VCaP (cell line): Measurements from ENCODE around the gene PTPN6.

Experiments
- H3K27ac ChIP-seq: fragments of 450-650 bp; 2 replicates; pipeline ENCODE4 v1.5.1; 2017
- TF ChIP-seq, protein P1 (sequence below): fragments of 450-650 bp; conservative IDR thresholded peaks from 2 replicates; pipeline ENCODE4 v1.5.1; 2017; ENCODE audit warnings: mild to moderate bottlenecking, moderate library complexity

The PTPN6 gene

DNA sequence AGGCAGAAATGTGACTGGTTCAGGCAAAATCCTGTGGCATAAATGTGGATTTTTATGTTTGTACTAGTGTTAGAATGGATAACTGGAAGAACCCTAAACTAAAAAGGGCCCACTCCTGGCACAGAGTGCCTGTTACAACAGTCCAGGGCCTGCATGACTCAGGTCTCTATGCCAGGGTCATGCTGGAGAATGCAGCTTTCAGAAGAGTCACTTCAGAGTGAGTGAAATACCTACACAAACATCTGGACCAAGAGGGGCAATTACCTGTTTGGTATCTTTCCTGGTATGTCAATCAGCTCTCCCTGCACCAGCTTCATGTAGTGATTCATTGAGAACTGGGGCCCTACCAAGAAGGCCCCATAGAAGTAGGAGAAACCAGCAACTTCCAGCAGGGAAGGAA lies 29.6 kb downstream of the PTPN6 start:
- H3K27ac ChIP-seq: no peak overlapping the region
- TF ChIP-seq, protein P1, sequence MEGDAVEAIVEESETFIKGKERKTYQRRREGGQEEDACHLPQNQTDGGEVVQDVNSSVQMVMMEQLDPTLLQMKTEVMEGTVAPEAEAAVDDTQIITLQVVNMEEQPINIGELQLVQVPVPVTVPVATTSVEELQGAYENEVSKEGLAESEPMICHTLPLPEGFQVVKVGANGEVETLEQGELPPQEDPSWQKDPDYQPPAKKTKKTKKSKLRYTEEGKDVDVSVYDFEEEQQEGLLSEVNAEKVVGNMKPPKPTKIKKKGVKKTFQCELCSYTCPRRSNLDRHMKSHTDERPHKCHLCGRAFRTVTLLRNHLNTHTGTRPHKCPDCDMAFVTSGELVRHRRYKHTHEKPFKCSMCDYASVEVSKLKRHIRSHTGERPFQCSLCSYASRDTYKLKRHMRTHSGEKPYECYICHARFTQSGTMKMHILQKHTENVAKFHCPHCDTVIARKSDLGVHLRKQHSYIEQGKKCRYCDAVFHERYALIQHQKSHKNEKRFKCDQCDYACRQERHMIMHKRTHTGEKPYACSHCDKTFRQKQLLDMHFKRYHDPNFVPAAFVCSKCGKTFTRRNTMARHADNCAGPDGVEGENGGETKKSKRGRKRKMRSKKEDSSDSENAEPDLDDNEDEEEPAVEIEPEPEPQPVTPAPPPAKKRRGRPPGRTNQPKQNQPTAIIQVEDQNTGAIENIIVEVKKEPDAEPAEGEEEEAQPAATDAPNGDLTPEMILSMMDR: no peak

GRCh38 chr12:6981152-6982052 lies 30.2 kb downstream of the PTPN6 start:
- TF ChIP-seq, protein P1: no peak

DNA sequence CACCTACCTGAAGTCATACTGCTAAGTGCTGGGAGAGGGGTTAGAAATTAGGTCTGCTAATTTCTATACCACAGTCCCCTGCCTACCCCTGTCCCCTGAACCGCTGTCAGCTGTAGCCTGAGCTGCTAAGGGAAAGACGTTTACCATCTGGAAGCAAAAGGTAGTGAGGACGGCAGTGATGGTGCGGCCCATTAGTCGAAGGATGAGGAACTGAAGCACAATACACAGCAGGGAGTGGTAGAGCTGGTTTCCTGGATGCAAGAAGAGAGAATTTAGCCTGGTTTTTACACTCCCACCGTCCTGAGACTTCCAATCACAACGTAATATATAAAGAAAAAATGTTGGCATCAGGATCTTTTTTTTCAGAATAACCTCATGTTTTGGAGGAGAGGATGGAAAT lies 31.4 kb downstream of the PTPN6 start:
- TF ChIP-seq, protein P1: no peak

More at GRCh38 chr12:6981152-6982052, 30.2 kb downstream of the PTPN6 start:
- H3K27ac ChIP-seq: no peak overlapping the region

DNA sequence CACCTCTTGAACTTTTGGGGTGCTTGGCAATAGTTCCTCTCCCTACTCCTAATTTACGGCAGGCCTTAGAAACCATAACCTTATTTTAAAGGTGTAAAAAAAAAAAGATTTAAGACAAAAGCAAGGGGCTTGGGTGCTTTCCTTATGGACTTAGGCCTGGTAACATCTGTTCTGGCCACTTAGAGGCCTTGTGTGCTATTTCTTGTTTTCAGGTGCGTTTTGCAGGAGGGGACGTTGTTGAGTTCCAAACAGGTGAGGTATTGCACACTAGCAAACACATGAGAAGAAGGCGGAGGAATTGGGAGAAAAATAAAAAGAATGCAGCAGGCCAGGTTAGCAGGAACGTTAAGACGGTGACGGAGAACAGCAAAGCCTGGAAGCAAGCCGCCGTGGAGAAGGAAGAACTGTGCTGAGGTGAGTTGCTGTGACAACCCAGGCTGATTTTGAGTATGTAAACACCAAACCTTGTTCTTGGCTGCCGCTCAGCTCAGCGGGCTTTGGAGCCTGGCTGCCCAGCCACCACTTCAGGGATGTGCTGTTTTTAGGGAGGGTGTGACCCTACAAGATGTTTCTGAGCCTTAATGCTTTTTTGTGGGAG lies 36.9 kb downstream of the PTPN6 start:
- TF ChIP-seq, protein P1: no peak
- peak overlapping the region; percentile 100 for H3K27ac ChIP-seq

More for the DNA sequence above, 31.4 kb downstream of the PTPN6 start:
- no peak overlapping the region for H3K27ac ChIP-seq

DNA sequence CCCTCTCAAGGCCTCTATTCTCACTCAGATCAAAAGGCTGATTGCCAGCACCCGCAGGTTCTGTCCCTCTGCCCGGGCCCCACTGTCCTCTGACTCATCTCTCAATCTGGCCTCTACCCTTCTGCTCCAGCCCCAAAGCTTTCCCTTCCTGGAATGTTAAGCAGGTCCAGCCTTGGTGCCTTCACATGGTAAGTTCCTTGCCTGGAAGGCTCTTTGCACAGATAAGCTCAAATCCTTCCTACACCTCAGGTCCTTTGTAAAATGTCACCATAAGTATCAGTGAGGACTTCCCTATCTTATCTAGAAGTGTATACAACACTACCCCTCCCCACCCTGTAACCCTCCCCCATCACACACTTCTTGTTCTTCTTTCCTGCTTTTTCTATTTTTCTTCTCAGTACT lies 44.9 kb downstream of the PTPN6 start:
- TF ChIP-seq, protein P1: no peak

GRCh38 chr12:6998715-6999451 lies 47.7 kb downstream of the PTPN6 start:
- TF ChIP-seq, protein P1: no peak
- peak overlapping the region; percentile 45 for H3K27ac ChIP-seq

More for the DNA sequence above, 44.9 kb downstream of the PTPN6 start:
- no peak overlapping the region for H3K27ac ChIP-seq
